B cell (primary cell): ENCODE measurements around the gene GULP1. TPM values are rescaled to one million over a fixed set of nuclear protein-coding genes. Genes with fewer than 3 reads are reported as not detected.

Experiments
- ATAC-seq: fragments of 200-7000 bp; cut with Tn5 transposase; one replicate; pipeline ENCODE4 v1.10.0; 2021; ENCODE audit warnings: low read depth, mild to moderate bottlenecking, moderate number of reproducible peaks, moderate library complexity
- CTCF ChIA-PET: fragments of 350-600 bp; sonication (Branson Sonifier 250); formaldehyde crosslinking; loops from one replicate; lab custom pipeline; 2021; ENCODE audit warnings: antibody characterized with exemption, inconsistent platforms; lab: Charles Lee
- POLR2A ChIA-PET: fragments of 350-600 bp; sonication (Branson Sonifier 250); formaldehyde crosslinking; loops from one replicate; lab custom pipeline; 2021; ENCODE audit warnings: antibody characterized with exemption; lab: Charles Lee
- DNase-seq: peaks from one replicate; pipeline ENCODE4 v3.0.0; 2013
- H2AFZ ChIP-seq: 2 replicates; pipeline ENCODE4 v1.6.1; 2012; ENCODE audit warnings: mild to moderate bottlenecking, low read depth, low read length; ENCODE audit not compliant: insufficient read depth, poor library complexity, severe bottlenecking
- H3K27ac ChIP-seq, 2 donors: 1 replicate in 1 of 2; 2 replicates in 1 of 2; pipeline ENCODE4 v1.5.1; 2012 to 2013; ENCODE audit warnings: low read length in 2 of 2, mild to moderate bottlenecking in 2 of 2, moderate library complexity in 1 of 2
- H3K27me3 ChIP-seq, 4 experiments: fragments of 200-600 bp in 1 of 4; sonication (generic) in 1 of 4; replicated peaks in 1 of 4; 1 replicate in 2 of 4; 2 replicates in 2 of 4; pipeline versions ENCODE4 v1.6.1 to v1.7.0; 2013 to 2016; ENCODE audit warnings: low read length in 3 of 4, mild to moderate bottlenecking in 2 of 4, mixed read lengths in 1 of 4, moderate library complexity in 1 of 4; ENCODE audit not compliant: insufficient read depth in 4 of 4, control insufficient read depth in 3 of 4; ENCODE audit errors: control extremely low read depth in 1 of 4
- H3K36me3 ChIP-seq, 2 experiments: replicated peaks in 1 of 2; 1 replicate in 1 of 2; 2 replicates in 1 of 2; pipeline versions ENCODE4 v1.6.1 to v1.7.1; 2013; ENCODE audit warnings: low read length in 1 of 2; ENCODE audit not compliant: insufficient read depth in 2 of 2, control insufficient read depth in 1 of 2; ENCODE audit errors: control extremely low read depth in 1 of 2, extremely low read depth in 1 of 2
- H3K4me1 ChIP-seq, 2 donors: fragments of 200-600 bp in 1 of 2; sonication (generic) in 1 of 2; 1 replicate in 1 of 2; 2 replicates in 1 of 2; pipeline versions ENCODE4 v1.5.1 to v1.6.1; 2013 to 2017; ENCODE audit warnings: low read length in 2 of 2; ENCODE audit not compliant: control insufficient read depth in 2 of 2, insufficient read depth in 2 of 2
- H3K4me2 ChIP-seq: replicated peaks from 2 replicates; pipeline ENCODE3; 2012; ENCODE audit warnings: mild to moderate bottlenecking, low read depth, low read length; ENCODE audit not compliant: poor library complexity, severe bottlenecking
- H3K4me3 ChIP-seq, 5 experiments: fragments of 200-600 bp in 1 of 5; sonication (generic) in 1 of 5; 1 replicate in 3 of 5; 2 replicates in 2 of 5; pipeline versions ENCODE4 v1.5.1 to v1.7.0; 2011 to 2016; ENCODE audit warnings: low read length in 4 of 5, mild to moderate bottlenecking in 4 of 5, low read depth in 2 of 5, control low read depth in 1 of 5, moderate library complexity in 1 of 5; ENCODE audit not compliant: insufficient read depth in 1 of 5; ENCODE audit errors: control extremely low read depth in 1 of 5, extremely low read depth in 1 of 5
- H3K79me2 ChIP-seq: fragments of 200-600 bp; sonication (generic); one replicate; pipeline ENCODE4 v1.6.0; 2016; ENCODE audit warnings: low read length; ENCODE audit not compliant: control insufficient read depth, insufficient read depth
- H3K9ac ChIP-seq: fragments of 200-600 bp; sonication (generic); 2 replicates; pipeline ENCODE4 v1.6.1; 2017; ENCODE audit warnings: mild to moderate bottlenecking, low read length, moderate library complexity
- H3K9me3 ChIP-seq, 3 donors: one replicate each; pipeline versions ENCODE4 v1.6.1 to v1.7.1; 2013; ENCODE audit warnings: low read length in 2 of 3; ENCODE audit not compliant: control insufficient read depth in 2 of 3, insufficient read depth in 1 of 3; ENCODE audit errors: control extremely low read depth in 1 of 3
- H4K20me1 ChIP-seq: 2 replicates; pipeline ENCODE4 v1.6.0; 2012; ENCODE audit warnings: mild to moderate bottlenecking, low read length; ENCODE audit not compliant: insufficient read depth, control insufficient read depth, poor library complexity, severe bottlenecking
- H3K27ac Mint-ChIP-seq: one replicate; pipeline ENCODE4 v1.8.0; 2021; ENCODE audit warnings: mixed read lengths
- H3K27me3 Mint-ChIP-seq: one replicate; pipeline ENCODE4 v1.8.0; 2021; ENCODE audit warnings: mixed read lengths
- H3K4me1 Mint-ChIP-seq: one replicate; pipeline ENCODE4 v1.8.0; 2021; ENCODE audit warnings: mixed read lengths
- H3K4me3 Mint-ChIP-seq: one replicate; pipeline ENCODE4 v1.8.0; 2021; ENCODE audit warnings: mixed read lengths
- H3K9me3 Mint-ChIP-seq: one replicate; pipeline ENCODE4 v1.8.0; 2022; ENCODE audit warnings: mixed read lengths; ENCODE audit not compliant: insufficient read depth
- EZH2 ChIP-seq: IDR thresholded peaks from 2 replicates; pipeline ENCODE4 v1.6.1; 2012; ENCODE audit warnings: borderline replicate concordance, low read depth, mild to moderate bottlenecking, moderate library complexity, low read length; ENCODE audit not compliant: insufficient read depth, poor library complexity, severe bottlenecking
- WGBS: methylation state at CpG from one replicate; pipeline ENCODE4 v1.1.5; 2013; ENCODE audit warnings: missing lambda C conversion rate; ENCODE audit not compliant: insufficient coverage; 5-methylcytosine and 5-hydroxymethylcytosine counted together
- intact Hi-C: fragments of 100-400 bp; cut with micrococcal nuclease; formaldehyde crosslinking; loops from one replicate; pipeline ENCODE4 v1.10.0; 2022
- polyA plus RNA-seq: library from polyadenylated mRNA; depleted of rRNA; stranded (reverse); fragments of >200 nt; gene quantifications from 2 replicates; pipeline ENCODE4 v1.2.3, GENCODE V29; 2012
- total RNA-seq, 2 donors: library from RNA; stranded (reverse); fragments of 120-200 nt in 1 of 2; gene quantifications; 1 replicate in 1 of 2; 2 replicates in 1 of 2; pipeline versions ENCODE4 v1.2.3 to v1.2.4, GENCODE V29; 2013 to 2022
- TF ChIP-seq, protein P1 (sequence below): fragments of 200-600 bp; IDR thresholded peaks from one replicate; pipeline ENCODE4 v1.8.0; 2022; ENCODE audit warnings: antibody characterized with exemption, mild to moderate bottlenecking

The GULP1 gene
- total and polyA plus RNA-seq, 2 donors (not counting 1 experiment from before 2014, with no cell fraction given), result not detected

GRCh38 chr2:188272121-188272520 is 19.6 kb upstream of the GULP1 start:
- H3K4me3 Mint-ChIP-seq, result no peak overlapping the region
- WGBS, result no CpG with 5 or more reads among the region's 2 CpGs
- TF ChIP-seq, protein P1, sequence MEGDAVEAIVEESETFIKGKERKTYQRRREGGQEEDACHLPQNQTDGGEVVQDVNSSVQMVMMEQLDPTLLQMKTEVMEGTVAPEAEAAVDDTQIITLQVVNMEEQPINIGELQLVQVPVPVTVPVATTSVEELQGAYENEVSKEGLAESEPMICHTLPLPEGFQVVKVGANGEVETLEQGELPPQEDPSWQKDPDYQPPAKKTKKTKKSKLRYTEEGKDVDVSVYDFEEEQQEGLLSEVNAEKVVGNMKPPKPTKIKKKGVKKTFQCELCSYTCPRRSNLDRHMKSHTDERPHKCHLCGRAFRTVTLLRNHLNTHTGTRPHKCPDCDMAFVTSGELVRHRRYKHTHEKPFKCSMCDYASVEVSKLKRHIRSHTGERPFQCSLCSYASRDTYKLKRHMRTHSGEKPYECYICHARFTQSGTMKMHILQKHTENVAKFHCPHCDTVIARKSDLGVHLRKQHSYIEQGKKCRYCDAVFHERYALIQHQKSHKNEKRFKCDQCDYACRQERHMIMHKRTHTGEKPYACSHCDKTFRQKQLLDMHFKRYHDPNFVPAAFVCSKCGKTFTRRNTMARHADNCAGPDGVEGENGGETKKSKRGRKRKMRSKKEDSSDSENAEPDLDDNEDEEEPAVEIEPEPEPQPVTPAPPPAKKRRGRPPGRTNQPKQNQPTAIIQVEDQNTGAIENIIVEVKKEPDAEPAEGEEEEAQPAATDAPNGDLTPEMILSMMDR, result no peak
- no peak for TF ChIP-seq EZH2
- Histone ChIP-seq H3K4me2 (no peak overlapping the region), H3K4me1 (no peaks in the 10 kb centered on the region), H3K4me3 (no peak overlapping the region), H3K36me3 (no peaks in the 10 kb centered on the region), H3K79me2 (no peaks in the 10 kb centered on the region), H4K20me1 (no peaks in the 10 kb centered on the region), H3K9me3 (no peaks in the 10 kb centered on the region), H3K27ac (no peak overlapping the region), H3K9ac (no peak overlapping the region), H3K27me3 (no peaks in the 10 kb centered on the region), H2AFZ (no peak overlapping the region)
- H3K4me1 Mint-ChIP-seq, result no peaks in the 10 kb centered on the region
- CTCF ChIA-PET, result no interaction called here
- H3K27me3 Mint-ChIP-seq, result no peaks in the 10 kb centered on the region
- intact Hi-C loops, result no loop called here
- peaks cover 5% of the 10 kb centered on the region for H3K9me3 Mint-ChIP-seq
- ATAC-seq (no peak), DNase-seq (no peak)
- no peak overlapping the region for H3K27ac Mint-ChIP-seq
- POLR2A ChIA-PET, result no interaction called here

GRCh38 chr2:188274274-188274673 is 17.4 kb upstream of the GULP1 start:
- ChIA-PET POLR2A (no interaction called here), CTCF (no interaction called here)
- Histone ChIP-seq H3K9me3 (peaks cover 0 to 3% (median 0%) of the 10 kb centered on the region in 3 donors), H3K9ac (no peak overlapping the region), H3K27me3 (no peaks in the 10 kb centered on the region), H3K79me2 (no peaks in the 10 kb centered on the region), H3K27ac (no peak overlapping the region), H3K4me2 (no peak overlapping the region), H3K4me1 (no peaks in the 10 kb centered on the region), H2AFZ (no peak overlapping the region), H3K4me3 (no peak overlapping the region), H3K36me3 (no peaks in the 10 kb centered on the region), H4K20me1 (no peaks in the 10 kb centered on the region)
- no peaks in the 10 kb centered on the region for H3K4me1 Mint-ChIP-seq
- TF ChIP-seq, protein P1, result no peak
- no peak for TF ChIP-seq EZH2
- intact Hi-C loops, result no loop called here
- no peak overlapping the region for H3K4me3 Mint-ChIP-seq
- ATAC-seq (no peak), DNase-seq (no peak)
- WGBS, result no CpG with 5 or more reads among the region's 2 CpGs
- no peak overlapping the region for H3K27ac Mint-ChIP-seq
- H3K9me3 Mint-ChIP-seq, result peaks cover 2% of the 10 kb centered on the region
- H3K27me3 Mint-ChIP-seq, result no peaks in the 10 kb centered on the region
